GM18868 (cell line): ENCODE results near the gene DLG1.

ENCODE experiments used
- ATAC-seq: cut with Tn5 transposase; IDR thresholded peaks from one replicate; pipeline ENCODE4 v1.9.1; 2021; ENCODE audit warnings: mild to moderate bottlenecking, moderate library complexity; ENCODE audit not compliant: unreplicated experiment

DLG1 gene

GRCh38 chr3:197320582-197320981 lies 22.2 kb upstream of the DLG1 start:
- ATAC-seq: no peak

GRCh38 chr3:197317250-197317963 lies 19.0 kb upstream of the DLG1 start:
- no peak for ATAC-seq

GRCh38 chr3:197312431-197312830 lies 14.0 kb upstream of the DLG1 start:
- ATAC-seq: no peak

DNA sequence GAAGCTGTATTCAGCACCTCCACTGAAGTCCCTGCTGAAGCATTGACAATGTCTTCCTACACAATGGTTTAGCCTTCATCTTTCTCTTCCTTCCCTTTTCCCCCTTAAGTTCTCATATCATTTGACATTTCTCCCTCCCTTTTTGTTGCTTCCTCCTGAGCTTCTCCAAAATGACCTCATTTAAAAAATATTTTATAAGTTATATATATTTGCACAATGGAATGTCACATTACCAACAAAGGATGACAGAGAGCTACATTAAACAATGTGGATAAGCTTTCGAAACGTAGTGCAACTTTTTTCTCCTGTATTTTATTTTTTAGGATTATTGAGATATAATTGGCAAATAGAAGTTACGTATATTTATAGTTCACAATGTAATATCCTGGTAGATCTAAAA lies 13.2 kb upstream of the DLG1 start:
- no peak for ATAC-seq

DNA sequence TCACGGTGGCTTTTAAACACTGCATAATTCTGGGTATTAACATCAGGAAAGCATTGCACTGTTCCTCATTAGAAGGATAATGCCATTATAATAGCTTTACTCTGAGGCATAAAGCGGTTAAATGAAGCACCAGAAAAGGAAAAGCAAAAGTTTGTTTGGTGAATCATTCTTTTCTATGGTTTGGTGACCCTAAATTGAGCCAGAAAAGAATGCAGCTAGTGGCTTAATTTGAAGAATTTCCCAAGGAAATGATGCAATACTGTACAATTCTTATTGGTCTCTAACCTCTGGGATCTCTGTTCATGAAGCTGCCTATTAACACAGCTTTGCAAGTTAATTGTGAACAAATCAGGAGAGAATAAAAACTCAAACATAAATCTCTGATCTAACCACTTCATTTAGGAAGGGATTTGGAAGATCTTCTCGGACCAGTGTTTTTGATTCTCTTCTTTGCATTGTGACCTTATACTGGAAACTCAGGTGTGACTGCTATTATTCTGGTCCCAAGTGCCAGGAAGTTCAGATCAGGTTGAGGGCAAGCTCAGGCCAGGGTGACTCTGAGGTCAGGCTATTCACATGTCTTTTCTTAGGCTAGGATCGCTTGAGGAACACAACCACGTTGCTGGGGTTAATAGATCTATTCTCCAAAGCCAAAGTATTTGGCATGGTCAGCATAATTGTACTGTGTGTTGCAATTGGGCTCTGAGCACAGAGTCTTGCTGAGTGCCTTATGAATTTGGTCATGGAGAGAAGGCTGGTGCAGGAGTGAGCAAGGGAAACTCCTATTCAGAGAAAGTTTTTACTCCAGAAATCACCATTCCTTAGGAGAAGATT lies 11.3 kb upstream of the DLG1 start:
- ATAC-seq: no peak

DNA sequence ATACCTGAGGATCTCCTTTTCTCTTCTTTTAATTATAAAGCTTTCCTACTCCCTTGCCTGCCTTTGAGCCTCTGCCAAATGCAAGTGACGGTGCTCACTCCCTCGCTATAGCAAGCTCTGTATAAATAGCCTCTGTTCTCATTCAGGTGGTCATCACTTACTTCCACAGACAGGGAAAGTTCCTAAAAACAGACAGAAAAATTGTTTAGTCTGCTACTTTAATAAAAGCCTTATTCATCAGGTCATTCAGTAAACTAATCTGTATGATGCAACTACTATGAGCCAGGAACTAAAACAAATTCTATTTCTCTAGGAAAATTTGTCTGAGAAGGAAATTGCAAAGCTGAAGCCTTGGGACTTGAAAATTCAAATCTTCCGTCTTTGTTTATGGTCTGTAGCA lies 10.2 kb upstream of the DLG1 start:
- no peak for ATAC-seq

DNA sequence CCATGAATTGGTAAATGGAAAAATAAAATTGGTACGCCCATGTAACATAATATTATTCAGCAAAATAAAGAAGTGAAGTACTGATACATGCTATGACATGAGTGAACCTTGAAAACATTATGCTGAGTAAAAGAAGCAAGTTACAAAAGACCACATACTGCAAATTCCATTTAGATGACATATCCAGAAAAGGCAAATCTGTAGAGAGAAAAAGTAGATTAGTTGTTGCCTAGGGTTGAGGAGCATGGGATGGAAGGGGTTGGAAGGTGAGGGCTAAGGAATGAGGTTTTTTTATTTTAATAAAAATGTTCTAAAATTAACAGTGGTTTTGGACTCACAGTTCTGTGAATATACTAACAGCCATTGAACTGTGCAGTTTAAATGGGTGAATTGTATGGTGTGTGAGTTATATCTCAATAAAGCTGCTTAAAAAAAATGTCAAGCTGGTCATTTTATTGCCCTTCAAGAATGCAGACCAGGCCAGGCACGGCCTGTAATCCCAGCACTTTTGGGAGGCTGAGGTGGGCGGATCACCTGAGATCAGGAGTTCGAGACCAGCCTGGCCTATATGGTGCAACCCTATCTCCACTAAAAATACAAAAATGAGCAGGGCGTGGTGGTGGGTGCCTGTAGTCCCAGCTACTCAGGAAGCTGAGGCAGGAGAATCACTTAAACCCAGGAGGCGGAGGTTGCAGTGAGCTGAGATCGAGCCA lies 8.1 kb upstream of the DLG1 start:
- no peak for ATAC-seq

- ATAC-seq: peak; percentile 70
Measured at GRCh38 chr3:197305854-197306253, 7.4 kb upstream of the DLG1 start.

GRCh38 chr3:197303452-197303851 lies 5.0 kb upstream of the DLG1 start:
- ATAC-seq: no peak

GRCh38 chr3:197302696-197303341 lies 4.4 kb upstream of the DLG1 start:
- no peak for ATAC-seq

DNA sequence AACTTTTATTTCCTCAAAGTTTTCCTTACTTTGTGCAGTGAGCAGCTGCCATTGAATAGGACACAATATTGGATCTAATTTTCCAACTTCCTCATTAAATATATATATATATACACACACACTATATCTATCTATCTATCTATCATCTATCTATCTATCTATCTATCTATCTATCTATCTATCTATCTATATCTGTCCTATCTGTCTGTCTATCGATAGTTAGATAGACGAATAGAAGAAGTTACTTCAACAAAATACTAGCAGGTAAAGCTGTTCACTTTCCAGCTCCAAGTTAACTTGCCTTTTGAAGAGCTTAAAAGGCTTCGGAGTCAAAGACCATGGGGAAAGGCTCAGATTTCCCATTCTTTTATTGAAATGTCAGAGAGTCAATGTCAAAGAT lies 3.6 kb upstream of the DLG1 start:
- no peak for ATAC-seq

DNA sequence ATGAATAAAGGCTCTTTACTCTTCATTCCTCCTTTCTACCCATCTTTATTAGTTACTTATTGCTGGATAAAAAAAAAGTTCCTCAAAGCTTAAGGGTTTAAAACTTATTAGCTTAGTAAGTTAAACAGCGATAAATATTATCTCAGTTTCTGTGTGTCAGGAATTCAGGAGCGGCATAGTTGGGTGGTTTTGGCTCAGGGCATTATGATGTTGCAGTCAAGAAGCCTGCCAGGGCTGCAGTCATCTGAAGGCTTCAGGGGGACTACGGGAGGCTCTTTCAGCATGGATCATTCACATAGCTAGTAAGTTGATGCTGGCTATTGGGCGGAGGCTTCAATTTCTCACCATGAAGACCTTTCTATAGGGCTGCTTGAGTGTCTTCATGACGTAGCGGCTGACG lies 1.9 kb upstream of the DLG1 start:
- ATAC-seq: no peak

DNA sequence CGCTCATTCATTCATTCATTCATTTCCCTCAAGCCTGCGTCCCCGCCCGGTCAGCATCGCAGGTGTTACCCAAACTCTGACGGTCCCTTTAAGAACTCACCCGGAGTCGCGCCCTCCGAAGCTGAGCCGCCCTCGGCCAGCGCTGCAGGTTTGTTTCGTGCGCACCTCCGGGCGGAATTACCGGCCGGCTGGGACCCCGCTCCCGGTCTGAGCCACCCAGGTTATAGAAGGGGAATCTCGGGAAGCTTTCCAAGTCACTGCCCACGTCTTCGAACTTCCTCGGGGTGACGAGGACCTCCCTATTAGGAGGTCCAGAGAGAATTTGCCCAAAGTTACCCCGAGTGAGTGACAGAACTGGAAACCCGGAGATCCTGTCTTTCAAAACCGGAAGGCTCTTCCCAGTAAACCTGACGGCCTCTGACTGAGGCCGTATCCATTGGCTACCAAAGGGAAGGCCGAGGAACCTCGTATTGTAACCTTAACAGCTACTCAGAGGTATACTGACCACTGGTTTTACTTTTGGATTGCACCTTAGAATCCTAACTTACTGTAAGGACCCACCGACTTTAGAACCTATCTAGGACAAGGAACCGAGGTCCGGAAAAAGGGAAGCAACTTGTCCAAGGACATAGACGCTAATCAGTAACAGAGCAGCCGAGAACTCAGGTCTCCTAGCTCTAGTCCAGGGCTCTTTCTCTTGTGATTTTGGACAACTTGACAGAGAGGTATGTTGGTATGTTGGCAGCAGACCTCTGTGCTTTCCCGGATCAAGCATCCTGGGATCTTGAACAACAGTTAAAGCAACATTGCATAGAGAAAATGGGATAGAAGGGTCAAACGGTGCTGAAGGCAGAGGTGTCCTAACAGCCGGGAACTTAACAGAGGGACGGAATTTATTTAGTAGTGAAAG lies 788 bp upstream of the DLG1 start:
- ATAC-seq: peak; percentile 12

GRCh38 chr3:197297476-197298340 lies 704 bp downstream of the DLG1 start:
- ATAC-seq: peak; percentile 72

DNA sequence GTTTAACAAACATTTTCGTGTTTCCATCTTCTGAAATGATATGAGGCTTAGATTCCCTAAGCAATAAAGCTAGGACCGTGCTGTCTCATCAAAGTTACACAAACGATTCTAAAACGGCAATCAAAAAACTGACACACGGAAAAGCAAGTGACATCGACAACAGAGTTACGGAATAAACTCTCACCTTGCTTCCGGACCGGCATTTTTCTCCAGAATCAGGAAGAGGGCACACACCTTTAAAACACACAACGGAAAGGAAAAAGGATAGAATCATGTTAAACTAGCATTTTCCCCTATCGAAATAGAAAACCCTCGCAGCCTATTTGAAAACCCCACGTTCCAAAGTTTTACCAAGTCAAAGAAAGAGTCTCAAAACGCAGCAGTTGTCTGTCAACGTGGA lies 1.4 kb downstream of the DLG1 start:
- no peak for ATAC-seq

GRCh38 chr3:197296545-197296944 lies 1.9 kb downstream of the DLG1 start:
- ATAC-seq: no peak

DNA sequence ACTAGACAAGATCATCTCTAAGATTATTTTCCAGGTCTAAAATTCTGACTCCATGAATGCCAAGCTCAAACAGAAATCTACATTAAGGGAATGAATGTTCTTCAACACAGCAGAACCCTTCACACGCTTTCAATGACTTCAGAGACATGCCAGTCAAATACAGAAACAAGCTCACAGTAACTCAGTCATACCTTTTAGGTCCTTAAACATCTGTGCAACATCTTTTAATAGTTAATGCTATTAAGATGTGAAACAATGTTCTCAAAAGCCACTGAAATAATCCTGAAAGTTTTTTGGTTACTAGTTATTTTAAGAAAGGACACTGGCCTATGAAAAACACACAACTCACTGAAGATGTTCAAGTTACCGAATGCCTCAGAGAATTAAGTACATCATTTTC lies 2.5 kb downstream of the DLG1 start:
- no peak for ATAC-seq

- no peak for ATAC-seq
Measured at GRCh38 chr3:197293605-197294237, 4.7 kb downstream of the DLG1 start.

GRCh38 chr3:197292648-197293047 lies 5.8 kb downstream of the DLG1 start:
- ATAC-seq: no peak
